ENCODE results near the gene TBX2. TPM values are rescaled to one million over a fixed set of nuclear protein-coding genes. Genes with fewer than 3 reads are reported as not detected.

TBX2 gene
- total RNA-seq, result 11.2 and 14.7 TPM in 2 replicates

DNA sequence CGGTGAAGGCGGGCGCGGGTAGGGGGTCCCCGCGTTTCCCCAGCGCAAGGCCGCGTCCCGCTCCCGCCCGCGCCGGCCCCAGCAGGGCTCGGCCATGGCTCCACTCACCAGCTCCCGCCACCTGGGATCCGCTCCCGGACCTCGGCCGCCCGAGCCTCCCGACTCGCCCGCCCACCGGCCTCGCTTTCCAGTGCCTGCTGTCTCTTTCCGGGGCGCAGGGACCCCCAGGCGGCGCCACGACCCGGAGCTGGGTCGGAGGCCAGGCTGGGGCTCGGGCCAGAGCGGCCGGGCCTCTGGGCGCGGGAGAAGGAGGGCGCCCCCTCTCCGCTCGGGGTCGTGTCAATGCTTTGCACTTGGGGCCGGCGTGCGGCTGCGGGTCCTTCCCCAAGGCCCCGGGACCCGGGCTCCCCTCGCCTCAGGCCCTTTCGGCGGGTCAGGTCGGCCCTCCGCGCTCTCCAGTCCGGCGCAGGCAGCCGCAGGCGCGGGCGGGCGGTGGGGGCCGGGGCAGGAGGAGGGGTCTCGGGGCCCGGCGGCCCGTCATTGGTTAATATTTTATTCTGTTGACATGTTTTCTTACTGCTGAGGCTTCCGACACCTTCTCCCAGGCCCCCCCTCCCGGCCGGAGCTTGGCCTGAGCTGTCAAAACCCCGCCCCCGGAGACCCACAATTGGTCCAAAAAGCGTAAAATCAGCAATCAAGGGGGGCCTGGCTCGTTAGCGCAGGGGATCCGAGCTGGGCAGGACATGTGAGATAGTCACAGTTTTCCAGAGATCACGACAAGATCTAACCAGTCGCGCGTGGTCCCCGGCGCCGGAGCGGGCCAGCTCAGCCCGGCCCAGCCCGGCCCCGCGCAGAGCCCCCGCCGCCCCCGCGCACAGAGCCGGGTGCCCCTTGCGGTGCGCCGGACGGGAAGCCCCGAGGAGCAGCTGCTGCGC is at the start of gene TBX2:
Gene TBX2, plus strand, starts transcription at position 713 of the 935 bp plus-strand sequence. CDS start 334 bp downstream, outside the sequence.

DNA sequence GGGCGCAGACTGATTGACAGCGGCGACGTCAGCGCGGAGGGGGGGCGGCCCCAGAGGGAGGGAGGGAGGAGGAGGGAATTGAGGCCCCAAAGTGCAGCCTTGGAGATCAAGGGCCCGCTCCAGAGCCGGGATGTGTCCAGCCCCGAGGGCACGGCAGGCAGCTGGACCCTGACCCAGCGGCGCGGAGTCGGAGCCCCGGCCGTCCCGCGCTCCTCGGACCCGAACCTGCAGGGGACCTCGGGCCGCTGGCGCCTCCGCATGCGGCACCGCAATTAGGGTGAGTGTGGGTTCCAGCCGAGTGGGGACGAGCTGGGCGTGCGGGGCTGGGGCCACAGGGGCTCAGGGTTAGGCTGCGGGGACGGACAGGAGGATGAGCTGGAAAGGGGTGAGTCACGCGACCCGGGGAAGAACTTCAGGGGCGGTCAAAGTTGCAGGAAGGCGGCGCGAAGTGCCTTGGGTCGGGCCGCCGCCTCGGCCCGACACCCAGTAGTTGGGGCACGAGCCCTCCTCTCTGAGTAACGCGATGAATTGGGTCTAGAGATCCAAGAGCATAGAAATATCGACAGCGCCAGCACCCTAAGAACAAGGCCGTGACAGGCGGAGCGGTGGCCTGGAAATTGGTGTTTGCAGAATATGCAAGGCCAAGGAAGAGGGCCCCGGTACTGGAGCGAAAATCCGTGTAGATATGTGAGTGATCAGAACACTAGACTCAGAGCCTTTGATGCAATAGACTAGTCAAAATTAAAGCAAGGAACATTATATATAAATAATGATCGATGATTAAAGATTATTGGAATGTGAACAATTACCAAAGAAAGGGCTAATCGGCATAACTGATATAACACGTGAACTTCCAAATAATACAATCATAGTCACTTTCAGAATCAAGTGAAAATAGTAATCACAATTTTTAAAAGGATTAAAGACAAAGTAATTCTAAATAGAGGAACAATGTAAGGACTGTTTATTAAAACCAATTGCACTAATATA is 53.0 kb downstream of the TBX2 start, which contains the start of gene TBX4:
Gene TBX4, plus strand, starts transcription at position 122 of the 990 bp plus-strand sequence. CDS start 4,069 bp downstream, outside the sequence.

Other genes with a start within 250 kb of the TBX2 start
- gene TBX4, start 52.6 kb downstream of the TBX2 start, total RNA-seq, result not detected in 2 replicates
- gene NACA2, start 191.4 kb downstream of the TBX2 start, total RNA-seq, result not detected in 2 replicates